Glomerular visceral epithelial cell (primary cell): ENCODE data around the gene RDX.
"Not testable (repeated sequence)": the region's sequence is repeated elsewhere in the genome, so short reads cannot be mapped to it uniquely, and the experiment has no call there.

Source experiments
- DNase-seq: peaks from one replicate; pipeline ENCODE4 v3.0.0-alpha.2; 2016; ENCODE audit errors: extremely low spot score

The RDX gene

GRCh38 chr11:110305169-110306018, 9.0 kb upstream of the RDX start:
- no peak for DNase-seq

- DNase-seq = no peak
These were observed 7.0 kb upstream of the RDX start for GRCh38 chr11:110303414-110303826.

- no peak for DNase-seq
These were observed 5.2 kb upstream of the RDX start for GRCh38 chr11:110301577-110301976.

- no peak for DNase-seq
These were observed 4.6 kb upstream of the RDX start for GRCh38 chr11:110301032-110301431.

GRCh38 chr11:110299006-110299785, 2.8 kb upstream of the RDX start:
- no peak for DNase-seq

GRCh38 chr11:110298301-110298765, 1.9 kb upstream of the RDX start:
- peak; percentile 53 for DNase-seq

- DNase-seq = peak; percentile 53
These were observed 1.4 kb upstream of the RDX start for GRCh38 chr11:110297726-110298300.

- DNase-seq = peak; percentile 17
These were observed 787 bp upstream of the RDX start for GRCh38 chr11:110297076-110297725.

- peak; percentile 57 for DNase-seq
These were observed 736 bp downstream of the RDX start for GRCh38 chr11:110295531-110296225.

- no peak for DNase-seq
These were observed 1.3 kb downstream of the RDX start for GRCh38 chr11:110295086-110295485.

GRCh38 chr11:110294509-110294908, 1.9 kb downstream of the RDX start:
- no peak for DNase-seq

GRCh38 chr11:110293389-110293788, 3.0 kb downstream of the RDX start:
- DNase-seq = no peak

- DNase-seq = peak; percentile 19
These were observed 4.3 kb downstream of the RDX start for GRCh38 chr11:110292146-110292545.

- no peak for DNase-seq
These were observed 5.7 kb downstream of the RDX start for GRCh38 chr11:110290591-110291334.

GRCh38 chr11:110289472-110289871, 6.9 kb downstream of the RDX start:
- no peak for DNase-seq

- DNase-seq = no peak
These were observed 8.9 kb downstream of the RDX start for GRCh38 chr11:110287537-110287936.

GRCh38 chr11:110286298-110287040, 9.9 kb downstream of the RDX start:
- no peak for DNase-seq

GRCh38 chr11:110283862-110284261, 12.6 kb downstream of the RDX start:
- no peak for DNase-seq

GRCh38 chr11:110280595-110280994, 15.8 kb downstream of the RDX start:
- DNase-seq = not testable (repeated sequence)

- no peak for DNase-seq
These were observed 16.5 kb downstream of the RDX start for GRCh38 chr11:110279881-110280280.
